GM18519 (cell line): Measurements from ENCODE around the gene GMFB.

Experiments used
- ATAC-seq: cut with Tn5 transposase; IDR thresholded peaks from one replicate; pipeline ENCODE4 v1.9.1; 2021; ENCODE audit warnings: mild to moderate bottlenecking, moderate library complexity; ENCODE audit not compliant: unreplicated experiment, low FRiP score

The GMFB gene

GRCh38 chr14:54435500-54435981, 53.2 kb downstream of the GMFB start:
- peak; percentile 52 for ATAC-seq

DNA sequence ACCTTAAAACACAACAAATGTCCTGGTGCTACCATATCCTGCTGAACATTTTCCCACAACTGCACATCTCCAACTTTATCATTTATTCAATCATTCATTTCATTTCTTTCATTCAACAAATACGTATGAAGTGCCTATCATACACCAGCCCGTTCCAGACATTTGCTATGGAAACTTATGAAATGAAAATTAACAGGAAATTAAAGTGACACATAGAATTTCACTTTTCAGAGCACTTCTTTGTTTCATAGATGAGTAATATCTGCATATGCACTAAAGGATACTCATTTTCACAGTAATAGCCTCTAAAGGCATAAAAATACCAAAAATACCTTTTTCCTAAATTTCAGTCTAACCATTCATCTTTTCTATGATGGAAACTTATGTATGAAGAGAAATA, 60.3 kb downstream of the GMFB start:
- no peak for ATAC-seq

DNA sequence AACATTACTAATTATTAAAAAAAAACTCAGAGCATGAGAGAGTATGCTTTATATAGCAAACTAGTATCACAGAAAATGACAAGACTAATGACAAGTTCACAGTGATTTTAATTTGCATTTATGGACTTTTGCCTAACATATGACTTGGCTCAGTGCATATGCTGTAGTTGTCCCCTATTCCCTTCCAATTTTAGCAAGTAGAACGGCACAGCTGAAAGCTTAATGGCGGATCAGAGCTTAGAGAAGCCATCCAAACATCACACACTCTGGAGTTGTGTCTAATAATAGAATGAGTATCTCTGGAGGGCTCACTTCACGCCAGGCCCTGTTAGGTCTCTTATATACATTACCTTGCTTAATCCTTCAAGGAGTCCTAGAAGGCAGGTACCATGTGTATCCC, 60.9 kb downstream of the GMFB start:
- no peak for ATAC-seq

GRCh38 chr14:54425537-54426274, 63.1 kb downstream of the GMFB start:
- no peak for ATAC-seq

DNA sequence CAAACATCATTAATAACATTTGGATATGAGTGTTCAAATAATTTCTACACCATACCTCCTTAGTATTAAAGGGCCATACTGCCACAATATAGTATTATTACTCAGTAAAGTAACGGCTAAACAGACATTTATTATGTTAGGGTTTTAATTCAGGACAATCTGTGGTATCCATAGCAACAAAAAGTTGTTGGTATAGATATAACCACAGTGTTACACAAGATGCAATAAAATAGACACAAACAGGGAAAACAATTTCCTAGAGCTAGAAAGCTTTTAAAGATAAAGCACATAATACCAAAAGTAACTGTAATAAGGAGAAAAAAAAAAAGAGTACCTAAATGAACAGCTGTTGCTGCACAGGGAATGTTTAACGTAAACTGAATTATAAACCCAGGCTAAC, 63.7 kb downstream of the GMFB start:
- no peak for ATAC-seq
